A673 (cell line): ENCODE data around the gene TEX10.

Experiments used
- EZH2 ChIP-seq: fragments of 200-600 bp; sonication (generic); IDR thresholded peaks from 2 replicates; pipeline ENCODE4 v1.6.1; 2017; ENCODE audit warnings: borderline replicate concordance, low read depth, mild to moderate bottlenecking, mixed read lengths, antibody characterized with exemption, low read length; ENCODE audit not compliant: poor library complexity, severe bottlenecking
- TF ChIP-seq, protein P1 (sequence below): fragments of 300-800, 200-600 bp; sonication (generic); conservative IDR thresholded peaks from 2 replicates; pipeline ENCODE4 v1.5.1; 2017; ENCODE audit warnings: low read depth, mild to moderate bottlenecking, antibody characterized with exemption, low read length, moderate library complexity, mixed read lengths

DNA sequence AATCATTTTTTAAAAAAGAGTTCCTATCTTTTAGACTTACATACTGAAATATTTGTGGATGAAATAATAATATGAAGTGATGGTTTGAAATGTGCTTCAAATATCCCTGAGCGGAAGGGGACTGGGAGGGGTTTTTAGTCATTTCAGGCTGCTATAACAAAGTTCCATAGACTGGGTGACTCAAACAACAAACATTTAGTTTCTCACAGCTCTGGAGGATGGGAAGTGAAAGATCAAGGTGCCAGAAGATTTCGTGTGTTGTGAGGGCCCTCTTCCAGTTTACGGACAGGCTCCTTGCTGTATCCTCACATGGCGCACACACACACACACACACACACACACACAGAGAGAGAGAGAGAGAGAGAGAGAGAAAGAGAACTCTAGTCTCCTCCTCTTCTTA is 27.1 kb upstream of the TEX10 start:
- TF ChIP-seq EZH2: no peak
- TF ChIP-seq, protein P1, sequence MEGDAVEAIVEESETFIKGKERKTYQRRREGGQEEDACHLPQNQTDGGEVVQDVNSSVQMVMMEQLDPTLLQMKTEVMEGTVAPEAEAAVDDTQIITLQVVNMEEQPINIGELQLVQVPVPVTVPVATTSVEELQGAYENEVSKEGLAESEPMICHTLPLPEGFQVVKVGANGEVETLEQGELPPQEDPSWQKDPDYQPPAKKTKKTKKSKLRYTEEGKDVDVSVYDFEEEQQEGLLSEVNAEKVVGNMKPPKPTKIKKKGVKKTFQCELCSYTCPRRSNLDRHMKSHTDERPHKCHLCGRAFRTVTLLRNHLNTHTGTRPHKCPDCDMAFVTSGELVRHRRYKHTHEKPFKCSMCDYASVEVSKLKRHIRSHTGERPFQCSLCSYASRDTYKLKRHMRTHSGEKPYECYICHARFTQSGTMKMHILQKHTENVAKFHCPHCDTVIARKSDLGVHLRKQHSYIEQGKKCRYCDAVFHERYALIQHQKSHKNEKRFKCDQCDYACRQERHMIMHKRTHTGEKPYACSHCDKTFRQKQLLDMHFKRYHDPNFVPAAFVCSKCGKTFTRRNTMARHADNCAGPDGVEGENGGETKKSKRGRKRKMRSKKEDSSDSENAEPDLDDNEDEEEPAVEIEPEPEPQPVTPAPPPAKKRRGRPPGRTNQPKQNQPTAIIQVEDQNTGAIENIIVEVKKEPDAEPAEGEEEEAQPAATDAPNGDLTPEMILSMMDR: no peak
